Nephron progenitor cell (in vitro differentiated cells): ENCODE data around the gene LRG1.

ENCODE experiments used
- DNase-seq: peaks from one replicate; pipeline ENCODE4 v3.0.0; 2021
- H3K27ac Mint-ChIP-seq: 2 replicates; pipeline ENCODE4 v1.8.0; 2021; ENCODE audit warnings: mild to moderate bottlenecking, moderate library complexity, mixed read lengths
- H3K27me3 Mint-ChIP-seq: 2 replicates; pipeline ENCODE4 v1.8.0; 2021; ENCODE audit warnings: mild to moderate bottlenecking, low read depth, mixed read lengths; ENCODE audit not compliant: poor library complexity
- H3K36me3 Mint-ChIP-seq: 2 replicates; pipeline ENCODE4 v1.8.0; 2021; ENCODE audit warnings: low read depth, mixed read lengths
- H3K4me1 Mint-ChIP-seq: 2 replicates; pipeline ENCODE4 v1.8.0; 2021; ENCODE audit warnings: mixed read lengths
- H3K4me3 Mint-ChIP-seq: 2 replicates; pipeline ENCODE4 v1.8.0; 2021; ENCODE audit warnings: mild to moderate bottlenecking, moderate library complexity, mixed read lengths
- H3K9me3 Mint-ChIP-seq: 2 replicates; pipeline ENCODE4 v1.8.0; 2021; ENCODE audit warnings: mild to moderate bottlenecking, moderate library complexity, mixed read lengths
- TF ChIP-seq, protein P1 (sequence below): fragments of 200-600 bp; sonication (generic); IDR thresholded peaks from 2 replicates; pipeline ENCODE4 v1.5.0; 2021; ENCODE audit warnings: antibody characterized with exemption

The LRG1 gene

DNA sequence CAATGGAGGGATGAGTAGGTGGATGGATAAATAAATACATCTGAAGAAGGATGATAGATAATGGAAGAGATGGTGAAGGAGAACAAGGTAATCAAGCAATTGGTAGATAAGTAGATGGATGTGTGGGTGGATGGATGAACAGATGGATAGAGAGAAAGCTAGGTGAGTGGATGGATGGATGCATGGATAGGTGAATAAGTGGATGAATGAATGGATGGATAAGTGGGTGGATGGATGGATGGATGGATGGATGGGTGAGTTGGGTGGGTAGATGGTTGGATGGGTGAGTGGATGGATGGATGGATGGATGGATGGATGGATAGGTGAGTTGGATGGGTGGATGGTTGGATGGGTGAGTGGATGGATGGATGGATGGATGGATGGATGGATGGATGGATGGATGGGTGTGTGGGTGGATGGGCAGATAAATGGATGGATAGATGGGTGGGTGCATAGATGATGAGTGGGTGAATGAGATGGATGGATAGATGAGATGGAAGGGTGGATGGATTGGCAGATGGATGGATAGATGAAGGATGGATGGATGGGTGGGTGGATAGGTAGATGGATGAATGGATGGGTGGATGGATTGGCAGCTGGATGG is 13.4 kb upstream of the LRG1 start:
- Mint-ChIP-seq H3K27me3 (peaks cover 12% of the 10 kb centered on the region), H3K36me3 (peaks cover 52% of the 10 kb centered on the region), H3K27ac (no peak overlapping the region), H3K9me3 (no peaks in the 10 kb centered on the region), H3K4me3 (no peak overlapping the region), H3K4me1 (no peaks in the 10 kb centered on the region)
- TF ChIP-seq, protein P1, sequence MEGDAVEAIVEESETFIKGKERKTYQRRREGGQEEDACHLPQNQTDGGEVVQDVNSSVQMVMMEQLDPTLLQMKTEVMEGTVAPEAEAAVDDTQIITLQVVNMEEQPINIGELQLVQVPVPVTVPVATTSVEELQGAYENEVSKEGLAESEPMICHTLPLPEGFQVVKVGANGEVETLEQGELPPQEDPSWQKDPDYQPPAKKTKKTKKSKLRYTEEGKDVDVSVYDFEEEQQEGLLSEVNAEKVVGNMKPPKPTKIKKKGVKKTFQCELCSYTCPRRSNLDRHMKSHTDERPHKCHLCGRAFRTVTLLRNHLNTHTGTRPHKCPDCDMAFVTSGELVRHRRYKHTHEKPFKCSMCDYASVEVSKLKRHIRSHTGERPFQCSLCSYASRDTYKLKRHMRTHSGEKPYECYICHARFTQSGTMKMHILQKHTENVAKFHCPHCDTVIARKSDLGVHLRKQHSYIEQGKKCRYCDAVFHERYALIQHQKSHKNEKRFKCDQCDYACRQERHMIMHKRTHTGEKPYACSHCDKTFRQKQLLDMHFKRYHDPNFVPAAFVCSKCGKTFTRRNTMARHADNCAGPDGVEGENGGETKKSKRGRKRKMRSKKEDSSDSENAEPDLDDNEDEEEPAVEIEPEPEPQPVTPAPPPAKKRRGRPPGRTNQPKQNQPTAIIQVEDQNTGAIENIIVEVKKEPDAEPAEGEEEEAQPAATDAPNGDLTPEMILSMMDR, result no peak
- no peak for DNase-seq

GRCh38 chr19:4552525-4552819 is 12.6 kb upstream of the LRG1 start:
- DNase-seq, result no peak
- TF ChIP-seq, protein P1, result no peak
- peaks cover 52% of the 10 kb centered on the region for H3K36me3 Mint-ChIP-seq
- H3K27me3 Mint-ChIP-seq, result peaks cover 12% of the 10 kb centered on the region
- no peaks in the 10 kb centered on the region for H3K4me1 Mint-ChIP-seq
- H3K4me3 Mint-ChIP-seq, result no peak overlapping the region
- no peaks in the 10 kb centered on the region for H3K9me3 Mint-ChIP-seq
- H3K27ac Mint-ChIP-seq, result no peak overlapping the region

DNA sequence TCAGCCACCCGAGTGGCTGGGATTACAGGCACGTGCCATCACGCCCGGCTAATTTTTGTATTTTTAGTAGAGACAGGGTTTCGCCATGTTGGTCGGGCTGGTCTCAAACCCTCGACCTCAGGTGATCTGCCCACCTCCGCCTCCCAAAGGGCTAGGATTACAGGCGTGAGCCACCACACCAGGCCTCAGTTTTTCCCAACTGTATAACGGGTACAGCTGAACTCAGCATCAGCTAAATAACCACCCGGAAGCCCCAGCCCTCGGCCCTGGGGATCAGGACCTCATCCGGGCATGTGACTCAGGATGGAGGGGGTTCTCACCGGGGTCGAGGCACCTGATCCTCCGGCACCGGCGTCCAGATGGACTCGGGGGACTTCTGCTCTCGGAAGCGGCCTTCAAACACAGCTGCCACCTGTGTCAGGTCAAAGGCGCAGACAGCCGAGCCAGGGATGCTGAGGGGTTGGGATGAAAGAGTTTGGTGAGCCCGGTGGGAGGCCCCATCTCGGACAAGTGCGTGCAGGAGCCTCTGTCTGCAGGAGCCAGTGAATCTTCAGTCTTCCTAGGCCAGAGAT is 10.7 kb upstream of the LRG1 start:
- Mint-ChIP-seq H3K9me3 (no peaks in the 10 kb centered on the region), H3K36me3 (peaks cover 48% of the 10 kb centered on the region), H3K27me3 (peaks cover 9% of the 10 kb centered on the region), H3K4me1 (no peaks in the 10 kb centered on the region), H3K4me3 (no peak overlapping the region), H3K27ac (no peak overlapping the region)
- TF ChIP-seq, protein P1, result no peak
- DNase-seq, result no peak

DNA sequence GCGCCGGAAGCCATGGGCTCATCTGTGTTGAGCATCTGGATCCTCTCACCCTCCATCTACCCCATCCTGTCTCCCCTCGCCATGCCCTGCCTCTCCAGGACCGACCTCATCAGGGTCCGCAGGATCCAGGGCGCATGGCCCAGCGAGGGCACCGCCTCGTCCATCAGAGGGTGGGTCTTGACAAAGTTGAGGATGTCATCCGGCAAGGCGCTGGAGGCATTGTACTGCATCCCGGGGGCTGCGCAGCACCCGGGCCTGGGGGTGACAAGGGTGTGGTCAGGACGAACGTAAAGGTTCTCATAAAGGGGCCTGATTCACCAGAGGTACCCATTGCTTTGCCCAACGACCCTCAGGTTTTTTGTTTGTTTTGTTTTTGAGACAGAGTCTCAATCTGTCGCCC is 10.2 kb upstream of the LRG1 start:
- peak overlapping the region; percentile 15 for H3K27ac Mint-ChIP-seq
- H3K27me3 Mint-ChIP-seq, result peaks cover 12% of the 10 kb centered on the region
- no peak for DNase-seq
- H3K36me3 Mint-ChIP-seq, result peaks cover 50% of the 10 kb centered on the region
- TF ChIP-seq, protein P1, result no peak
- no peaks in the 10 kb centered on the region for H3K9me3 Mint-ChIP-seq
- no peak overlapping the region for H3K4me3 Mint-ChIP-seq
- H3K4me1 Mint-ChIP-seq, result no peaks in the 10 kb centered on the region

DNA sequence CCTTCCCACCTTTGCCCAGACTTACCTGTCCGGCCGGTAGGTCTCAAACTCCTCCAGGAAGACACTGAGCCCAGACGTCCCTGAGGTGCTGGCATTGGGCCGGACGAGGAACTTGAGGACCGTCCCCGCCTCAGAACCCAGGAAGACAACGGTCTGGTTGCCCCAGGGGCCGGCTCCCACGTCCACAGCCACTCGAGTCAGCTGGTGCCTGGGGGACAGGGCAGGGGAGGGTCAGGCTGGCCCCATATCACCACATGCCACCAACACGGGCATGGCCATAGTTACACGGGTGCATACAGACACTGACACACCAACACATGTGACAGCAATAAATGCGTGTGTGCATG is 8.4 kb upstream of the LRG1 start:
- TF ChIP-seq, protein P1, result no peak
- Mint-ChIP-seq H3K4me1 (no peaks in the 10 kb centered on the region), H3K9me3 (no peaks in the 10 kb centered on the region), H3K27me3 (peaks cover 12% of the 10 kb centered on the region), H3K36me3 (peaks cover 32% of the 10 kb centered on the region), H3K4me3 (no peak overlapping the region), H3K27ac (no peak overlapping the region)
- DNase-seq, result no peak
